HepG2 (cell line): ENCODE measurements around the gene DGCR2. TPM values are rescaled to one million over a fixed set of nuclear protein-coding genes. Genes with fewer than 3 reads are reported as not detected.

ENCODE experiments used
- ATAC-seq: fragments of 200-7000 bp; cut with Tn5 transposase; 3 replicates; pipeline ENCODE4 v1.9.1; 2020; ENCODE audit warnings: mild to moderate bottlenecking, moderate library complexity
- BruUV-seq: library from RNA; stranded (reverse); fragments of 400-500 nt; replicated peaks from 2 replicates; lab custom pipeline; 2021; lab: Mats Ljungman, UMichigan
- CTCF ChIA-PET: fragments of 300-600 bp; formaldehyde crosslinking; extraction: SDS; loops from one replicate; lab custom pipeline; 2021; ENCODE audit warnings: low total read pairs, inconsistent platforms, low intra/inter-chr PET ratio; lab: Yijun Ruan, JAX
- POLR2A ChIA-PET: fragments of 350-600 bp; sonication (Branson Sonifier 250); formaldehyde crosslinking; loops from one replicate; lab custom pipeline; 2020; ENCODE audit warnings: antibody characterized with exemption, inconsistent platforms; lab: Yijun Ruan, JAX
- DNase-seq: peaks from one replicate; pipeline ENCODE4 v3.0.0-alpha.2; 2015; ENCODE audit warnings: low spot score
- FAIRE-seq: peaks from 3 replicates; lab custom pipeline; 2011; peaks lifted over from hg19 to GRCh38; lab: Jason Lieb, UNC
- H2AFZ ChIP-seq: one replicate; pipeline ENCODE4 v1.6.1; 2011; ENCODE audit warnings: low read length, inconsistent platforms
- H3K27ac ChIP-seq: fragments of 300-600 bp; 3 replicates; pipeline ENCODE4 v1.8.0; 2011; ENCODE audit warnings: mixed run types, mild to moderate bottlenecking, mixed read lengths, low read length, inconsistent platforms; ENCODE audit not compliant: insufficient read depth; ENCODE audit errors: extremely low read length
- H3K27me3 ChIP-seq, 2 experiments: fragments of 200-600 bp in 1 of 2; 2 replicates in 1 of 2; 3 replicates in 1 of 2; pipeline versions ENCODE4 v1.6.0 to v1.8.0; 2011; ENCODE audit warnings: low read length in 2 of 2, mild to moderate bottlenecking in 2 of 2, moderate library complexity in 2 of 2, inconsistent platforms in 1 of 2; ENCODE audit not compliant: insufficient read depth in 2 of 2, control insufficient read depth in 1 of 2
- H3K36me3 ChIP-seq, 2 experiments: fragments of 200-600 bp in 1 of 2; replicated peaks in 1 of 2; 2 replicates in 1 of 2; 3 replicates in 1 of 2; pipeline versions ENCODE4 v1.5.1 to v1.8.0; 2011; ENCODE audit warnings: low read length in 2 of 2, inconsistent platforms in 1 of 2; ENCODE audit not compliant: insufficient read depth in 2 of 2, control insufficient read depth in 1 of 2
- H3K4me1 ChIP-seq: 2 replicates; pipeline ENCODE4 v1.5.1; 2012; ENCODE audit warnings: low read length, inconsistent platforms; ENCODE audit not compliant: insufficient read depth
- H3K4me2 ChIP-seq: 2 replicates; pipeline ENCODE4 v1.6.0; 2011; ENCODE audit warnings: low read depth, low read length, inconsistent platforms
- H3K4me3 ChIP-seq, 3 experiments: fragments of 200-600 bp in 1 of 3; sonication (generic), shearing (Covaris generic) in 1 of 3; replicated peaks in 1 of 3; 2 replicates each; pipeline ENCODE4 v1.5.1; 2011 to 2016; ENCODE audit warnings: low read length in 3 of 3, inconsistent platforms in 2 of 3, low read depth in 2 of 3, mild to moderate bottlenecking in 2 of 3, control low read depth in 1 of 3, mixed read lengths in 1 of 3; ENCODE audit not compliant: insufficient read depth in 1 of 3
- H3K79me2 ChIP-seq: one replicate; pipeline ENCODE4 v1.6.1; 2011; ENCODE audit warnings: low read length, inconsistent platforms; ENCODE audit not compliant: insufficient read depth
- H3K9ac ChIP-seq: 2 replicates; pipeline ENCODE4 v1.6.0; 2011; ENCODE audit warnings: mild to moderate bottlenecking, low read depth, low read length, inconsistent platforms; ENCODE audit not compliant: insufficient read depth
- H3K9me3 ChIP-seq: 2 replicates; pipeline ENCODE4 v1.5.1; 2012; ENCODE audit warnings: mild to moderate bottlenecking, low read length
- H4K20me1 ChIP-seq: 2 replicates; pipeline ENCODE4 v1.6.0; 2011; ENCODE audit warnings: inconsistent platforms, mild to moderate bottlenecking, low read length, moderate library complexity; ENCODE audit not compliant: insufficient read depth
- CEBPB ChIP-seq: IDR thresholded peaks from 2 replicates; pipeline ENCODE4 v1.6.1; 2011; ENCODE audit warnings: low read depth, low read length, improper control_type of control experiment, borderline replicate concordance
- EP300 ChIP-seq, 3 experiments: sonication (generic) in 1 of 3; formaldehyde crosslinking in 1 of 3; IDR thresholded peaks; 2 replicates each; pipeline versions ENCODE4 v1.5.1 to v1.6.1; 2011 to 2020; ENCODE audit warnings: low read depth in 2 of 3, low read length in 2 of 3, borderline replicate concordance in 1 of 3, improper control_type of control experiment in 1 of 3, mild to moderate bottlenecking in 1 of 3, missing genetic modification reagents in 1 of 3, moderate library complexity in 1 of 3
- ZFAT ChIP-seq: sonication (generic); formaldehyde crosslinking; conservative IDR thresholded peaks from 2 replicates; pipeline ENCODE4 v1.8.1; 2023; ENCODE audit warnings: missing genetic modification reagents, inconsistent platforms
- ZNF207 ChIP-seq: fragments of 450-650 bp; IDR thresholded peaks from 2 replicates; pipeline ENCODE4 v1.6.1; 2016; ENCODE audit warnings: antibody characterized with exemption, borderline replicate concordance
- ZNF678 ChIP-seq: sonication (generic); formaldehyde crosslinking; IDR thresholded peaks from 2 replicates; pipeline ENCODE4 v1.4.0; 2020; ENCODE audit warnings: mild to moderate bottlenecking, missing genetic modification reagents
- WGBS: methylation state at CpG from one replicate; pipeline ENCODE4 v1.1.6; 2017; ENCODE audit warnings: low lambda C conversion rate; 5-methylcytosine and 5-hydroxymethylcytosine counted together
- in situ Hi-C: cut with HindIII; loops from 2 replicates; pipeline ENCODE4 v1.10.0; 2017; ENCODE audit warnings: low pct_unique_long_range_greater_than_20kb; ENCODE audit not compliant: extremely low pct_ligation_motif_present
- intact Hi-C: fragments of 100-400 bp; cut with micrococcal nuclease; formaldehyde crosslinking; loops from one replicate; pipeline ENCODE4 v1.10.0; 2022; ENCODE audit not compliant: unreplicated experiment
- polyA plus RNA-seq, 8 experiments: library from polyadenylated mRNA; depleted of rRNA in 3 of 8; stranded (reverse) in 7 of 8; unstranded in 1 of 8; fragments of >200 nt; fragmentation: Illumina TruSeq in 4 of 8; extraction: Trizol in 4 of 8; gene quantifications; 2 replicates each; pipeline versions ENCODE4 v1.2.1 to v1.2.3, GENCODE V29; 2011 to 2016; ENCODE audit warnings: low read depth in 4 of 8, missing spikeins in 1 of 8, mixed read lengths in 1 of 8; ENCODE audit not compliant: insufficient read depth in 1 of 8
- total RNA-seq, 5 experiments: library from RNA; depleted of rRNA; stranded (reverse); fragments of >200 nt; fragmentation: Illumina TruSeq; extraction: Trizol; gene quantifications; 2 replicates each; pipeline ENCODE4 v1.2.3, GENCODE V29; 2016; ENCODE audit warnings: low read depth in 1 of 5
- TF ChIP-seq, protein P1 (sequence below): sonication (generic); formaldehyde crosslinking; IDR thresholded peaks from 2 replicates; pipeline ENCODE4 v1.4.0; 2020; ENCODE audit warnings: missing genetic modification reagents, borderline replicate concordance

DGCR2 gene
- total and polyA plus RNA-seq, 2 of the 13 experiments (the other 11 are each of a cell fraction or from before 2014, with no cell fraction given), result 23.1 to 35.3 TPM

DNA sequence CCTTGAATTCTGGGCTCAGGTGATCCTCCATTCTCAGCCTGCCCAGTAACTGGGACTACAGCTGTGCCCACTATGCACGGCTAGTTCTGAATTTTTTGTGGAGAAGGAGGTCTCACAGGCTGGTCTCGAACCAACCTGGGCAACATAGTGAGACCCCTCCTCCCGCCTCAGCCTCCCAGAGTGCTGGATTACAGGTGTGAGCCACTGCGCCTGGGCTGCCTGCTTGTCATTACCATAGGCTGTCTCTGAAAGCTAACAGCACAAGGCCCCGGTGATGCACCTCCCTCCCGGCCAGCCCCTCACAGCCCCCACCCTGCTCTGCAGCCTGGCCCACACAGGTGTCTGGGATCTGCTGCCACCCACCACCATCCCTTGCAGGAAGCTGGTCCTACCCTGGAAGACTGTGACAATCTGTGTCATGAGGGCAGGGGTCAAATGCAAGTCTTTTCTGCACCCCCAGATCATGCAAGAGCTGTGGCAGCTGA is 82.4 kb downstream of the DGCR2 start:
- WGBS, result 98% methylated on average over 4 of the region's 6 CpGs
- DNase-seq (no peak), ATAC-seq (no peak), FAIRE-seq (no peak)
- no peak overlapping the region for H3K9ac ChIP-seq
- BruUV-seq, result no TSS peak
- H3K27ac ChIP-seq, result no peak overlapping the region
- no peaks in the 10 kb centered on the region for H3K9me3 ChIP-seq
- H3K4me2 ChIP-seq, result no peak overlapping the region
- intact Hi-C loops (no loop called here), in situ Hi-C loops (no loop called here)
- H3K79me2 ChIP-seq, result no peaks in the 10 kb centered on the region
- TF ChIP-seq, protein P1, sequence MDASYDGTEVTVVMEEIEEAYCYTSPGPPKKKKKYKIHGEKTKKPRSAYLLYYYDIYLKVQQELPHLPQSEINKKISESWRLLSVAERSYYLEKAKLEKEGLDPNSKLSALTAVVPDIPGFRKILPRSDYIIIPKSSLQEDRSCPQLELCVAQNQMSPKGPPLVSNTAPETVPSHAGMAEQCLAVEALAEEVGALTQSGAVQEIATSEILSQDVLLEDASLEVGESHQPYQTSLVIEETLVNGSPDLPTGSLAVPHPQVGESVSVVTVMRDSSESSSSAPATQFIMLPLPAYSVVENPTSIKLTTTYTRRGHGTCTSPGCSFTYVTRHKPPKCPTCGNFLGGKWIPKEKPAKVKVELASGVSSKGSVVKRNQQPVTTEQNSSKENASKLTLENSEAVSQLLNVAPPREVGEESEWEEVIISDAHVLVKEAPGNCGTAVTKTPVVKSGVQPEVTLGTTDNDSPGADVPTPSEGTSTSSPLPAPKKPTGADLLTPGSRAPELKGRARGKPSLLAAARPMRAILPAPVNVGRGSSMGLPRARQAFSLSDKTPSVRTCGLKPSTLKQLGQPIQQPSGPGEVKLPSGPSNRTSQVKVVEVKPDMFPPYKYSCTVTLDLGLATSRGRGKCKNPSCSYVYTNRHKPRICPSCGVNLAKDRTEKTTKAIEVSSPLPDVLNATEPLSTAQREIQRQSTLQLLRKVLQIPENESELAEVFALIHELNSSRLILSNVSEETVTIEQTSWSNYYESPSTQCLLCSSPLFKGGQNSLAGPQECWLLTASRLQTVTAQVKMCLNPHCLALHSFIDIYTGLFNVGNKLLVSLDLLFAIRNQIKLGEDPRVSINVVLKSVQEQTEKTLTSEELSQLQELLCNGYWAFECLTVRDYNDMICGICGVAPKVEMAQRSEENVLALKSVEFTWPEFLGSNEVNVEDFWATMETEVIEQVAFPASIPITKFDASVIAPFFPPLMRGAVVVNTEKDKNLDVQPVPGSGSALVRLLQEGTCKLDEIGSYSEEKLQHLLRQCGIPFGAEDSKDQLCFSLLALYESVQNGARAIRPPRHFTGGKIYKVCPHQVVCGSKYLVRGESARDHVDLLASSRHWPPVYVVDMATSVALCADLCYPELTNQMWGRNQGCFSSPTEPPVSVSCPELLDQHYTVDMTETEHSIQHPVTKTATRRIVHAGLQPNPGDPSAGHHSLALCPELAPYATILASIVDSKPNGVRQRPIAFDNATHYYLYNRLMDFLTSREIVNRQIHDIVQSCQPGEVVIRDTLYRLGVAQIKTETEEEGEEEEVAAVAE, result no peak
- TF ChIP-seq ZFAT (no peak), ZNF207 (no peak), ZNF678 (CRISPR knock-in tag) (no peak), CEBPB (no peak), EP300 (IDR thresholded peaks at IDR 0.05; ENCODE audit: low read depth in 2 of 2, low read length in 2 of 2) (no peak), EP300 (CRISPR knock-in tag; IDR thresholded peaks at IDR 0.05; ENCODE audit: borderline replicate concordance) (no peak)
- peaks cover 29 to 53% of the 10 kb centered on the region in 2 experiments for H3K36me3 ChIP-seq
- POLR2A ChIA-PET, result no interaction called here
- CTCF ChIA-PET, result no interaction called here
- no peaks in the 10 kb centered on the region for H3K4me1 ChIP-seq
- H2AFZ ChIP-seq, result no peak overlapping the region
- no peak overlapping the region for H3K4me3 ChIP-seq
- H3K27me3 ChIP-seq, result no peaks in the 10 kb centered on the region
- H4K20me1 ChIP-seq, result no peaks in the 10 kb centered on the region
